ENCODE measurements around the gene CLMP.
"Not testable (repeated sequence)": the region's sequence is repeated elsewhere in the genome, so short reads cannot be mapped to it uniquely, and the experiment has no call there.

Gene CLMP

DNA sequence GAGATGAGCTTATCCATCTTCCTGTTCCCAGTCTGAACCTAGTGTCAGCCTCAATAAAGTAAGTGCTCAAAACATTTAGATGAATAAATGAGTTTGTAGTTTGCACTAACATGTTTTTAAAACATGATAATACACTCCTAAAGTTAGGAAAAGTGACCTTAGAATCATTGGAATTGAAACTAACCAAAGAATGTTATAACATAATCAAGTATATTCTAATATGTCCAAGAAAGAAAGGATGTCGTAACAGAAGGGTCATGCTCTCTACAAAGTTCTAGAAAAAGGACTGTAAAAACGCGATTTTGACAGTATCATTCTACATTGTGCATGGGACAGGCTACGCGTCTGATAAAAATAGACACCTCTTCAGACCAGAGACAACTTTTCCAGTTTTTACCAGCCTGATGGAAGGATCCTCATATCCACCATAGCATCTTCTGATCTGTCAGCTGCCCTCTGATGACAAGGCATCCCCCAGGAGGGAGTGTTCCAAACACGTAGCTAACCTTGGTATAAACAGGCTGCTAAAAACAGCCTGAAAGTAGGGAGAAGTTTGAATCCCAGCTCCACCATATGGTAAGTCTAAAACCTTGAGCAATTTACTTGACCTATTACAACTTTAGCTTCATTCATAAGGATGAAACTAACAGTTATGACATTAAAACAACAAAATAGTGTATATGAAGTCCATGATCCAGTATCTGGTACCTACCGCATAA is 30.2 kb downstream of the CLMP start:
- no peak for DNase-seq

DNA sequence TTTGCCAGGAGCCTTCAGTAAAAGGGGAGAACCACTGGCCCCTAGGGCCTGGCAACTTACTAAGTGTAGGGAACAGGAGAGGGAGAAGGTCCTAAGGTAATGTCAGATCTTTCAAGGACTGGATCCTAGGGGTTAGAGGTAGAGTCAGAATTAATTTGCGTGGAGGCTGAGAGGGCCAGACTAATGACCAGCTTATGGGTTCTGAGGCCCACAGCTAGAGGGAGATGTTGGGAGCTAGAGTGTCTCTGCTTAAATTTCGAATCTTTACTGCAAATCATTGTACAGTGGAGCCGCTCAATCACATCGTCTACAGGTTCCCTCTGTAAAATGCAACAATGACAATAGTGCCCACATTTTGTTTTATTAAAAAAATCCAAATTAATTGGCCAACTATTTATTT is 31.4 kb downstream of the CLMP start:
- no peak for DNase-seq

DNA sequence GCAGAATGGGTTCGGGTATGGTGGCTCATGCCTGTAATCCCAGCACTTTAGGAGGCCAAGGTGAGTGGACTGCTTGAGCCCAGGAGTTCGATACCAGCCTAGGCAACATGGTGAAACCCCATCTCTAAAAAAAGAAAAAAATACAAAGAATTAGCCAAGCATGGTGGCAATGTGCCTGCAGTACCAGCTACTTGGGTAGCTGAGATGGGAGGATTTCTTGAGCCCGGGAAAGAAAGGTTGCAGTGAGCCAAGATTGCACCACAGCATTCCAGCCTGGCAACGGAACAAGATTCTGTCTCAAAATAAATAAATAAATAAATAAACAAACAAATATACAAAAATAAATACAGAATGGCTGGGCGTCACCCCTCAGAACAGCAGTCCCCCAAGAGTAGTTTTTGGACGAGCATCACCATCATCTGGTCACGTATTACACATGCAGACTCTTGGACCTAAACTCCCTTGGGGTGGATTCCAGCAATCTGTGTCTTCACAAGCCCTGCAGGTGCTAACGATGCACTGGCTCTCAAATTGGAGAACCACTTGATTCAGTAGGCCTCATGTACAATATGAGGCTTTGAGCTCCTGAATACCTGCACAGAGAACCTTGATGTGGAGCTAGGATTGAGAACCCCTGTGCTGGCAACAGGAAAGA is 33.5 kb downstream of the CLMP start:
- no peak for DNase-seq

DNA sequence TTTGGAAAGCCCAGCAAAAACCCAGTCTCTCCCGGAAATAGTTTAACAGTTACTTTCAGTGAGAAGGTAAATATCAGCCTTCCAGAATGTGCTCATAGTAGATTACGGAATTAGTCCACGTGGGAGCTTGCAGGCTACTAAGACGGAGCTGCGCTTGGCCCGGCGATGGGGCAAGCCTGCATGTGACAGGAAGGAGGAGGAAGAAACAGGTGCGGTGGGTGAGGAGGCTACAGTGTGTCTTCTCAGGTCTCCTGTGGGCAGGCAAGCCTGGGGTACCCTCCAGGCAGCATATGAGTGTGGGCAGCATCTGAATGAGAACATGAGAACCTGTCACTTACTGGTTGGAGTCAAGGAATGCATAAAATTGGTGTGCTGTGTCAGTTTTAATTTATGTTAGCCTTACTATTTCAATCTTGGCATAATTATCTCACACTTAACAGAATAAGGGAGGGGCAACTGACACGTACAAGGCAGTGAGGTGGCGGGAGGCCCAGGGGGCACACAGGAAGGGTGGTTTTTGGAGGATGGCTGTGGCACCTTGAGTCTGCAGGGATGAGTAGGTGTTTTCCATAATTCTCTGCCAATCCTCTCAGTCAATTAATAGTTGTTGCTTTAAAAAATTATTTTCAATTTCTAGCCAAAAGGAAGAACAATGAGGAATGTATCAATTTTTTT is 35.7 kb downstream of the CLMP start:
- DNase-seq: no peak

DNA sequence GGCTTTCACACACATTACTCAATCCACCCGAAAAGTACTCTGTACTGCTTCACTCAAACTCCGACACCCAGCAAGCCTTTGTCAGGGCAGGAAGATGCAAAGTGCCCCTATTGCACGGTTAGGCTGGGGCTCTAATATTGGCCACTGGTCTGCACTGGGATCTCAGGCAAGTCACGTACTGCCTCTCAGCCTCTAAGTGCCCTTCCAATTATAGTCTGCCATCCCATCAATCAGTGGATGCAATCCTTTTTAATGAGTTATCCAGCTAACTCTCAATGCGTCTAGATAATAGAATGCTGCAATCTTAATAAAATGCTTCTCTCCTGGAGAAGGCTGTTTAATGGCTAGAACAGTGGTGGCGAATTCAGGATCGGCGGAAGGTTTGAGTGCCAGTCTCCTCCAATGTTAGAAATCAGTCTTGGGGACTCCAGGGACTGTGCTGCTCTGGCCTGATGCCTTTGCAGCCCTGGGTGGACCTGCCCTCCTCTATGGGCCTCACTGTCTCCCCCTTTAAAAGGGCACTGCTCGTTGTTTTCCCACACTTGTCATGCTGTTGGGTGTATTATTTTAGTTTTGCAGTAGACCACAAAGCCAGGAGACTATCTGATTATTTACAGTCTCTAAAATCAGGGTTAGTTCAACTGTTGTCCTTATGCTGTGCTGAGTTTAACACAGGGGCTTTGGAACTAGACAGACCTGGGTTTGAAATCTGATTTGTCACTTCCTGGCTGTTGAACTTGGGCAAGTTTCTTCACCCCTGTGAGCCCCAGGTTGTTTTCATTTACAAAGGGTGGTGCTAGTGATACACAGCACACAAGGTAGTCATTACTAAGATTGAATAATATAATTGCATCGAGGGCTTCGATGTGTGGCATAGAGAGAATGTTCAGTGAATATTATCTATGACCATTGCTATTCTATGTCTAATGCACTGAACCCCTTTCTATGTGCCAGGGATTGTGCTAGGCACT is 36.7 kb downstream of the CLMP start:
- DNase-seq: peak; percentile 56

DNA sequence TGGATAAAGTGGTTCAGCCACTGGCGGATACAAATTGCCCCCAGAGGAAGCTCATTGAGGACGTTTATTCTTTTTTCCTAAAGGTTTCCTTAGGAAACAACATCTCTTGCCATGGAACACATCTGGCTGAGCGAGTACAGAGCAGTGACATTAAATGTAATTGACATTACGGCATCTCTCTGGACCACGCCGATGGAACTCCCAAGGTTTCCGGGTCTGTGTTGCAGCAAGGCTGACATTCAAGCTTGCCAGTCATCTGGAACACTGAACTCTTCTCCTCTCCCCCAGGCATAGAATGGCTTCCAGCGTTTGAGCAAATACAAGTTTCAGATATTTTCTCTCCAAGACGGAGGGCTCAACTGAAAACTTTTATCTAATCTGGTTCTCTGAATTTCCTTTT is 42.1 kb downstream of the CLMP start:
- no peak for DNase-seq

DNA sequence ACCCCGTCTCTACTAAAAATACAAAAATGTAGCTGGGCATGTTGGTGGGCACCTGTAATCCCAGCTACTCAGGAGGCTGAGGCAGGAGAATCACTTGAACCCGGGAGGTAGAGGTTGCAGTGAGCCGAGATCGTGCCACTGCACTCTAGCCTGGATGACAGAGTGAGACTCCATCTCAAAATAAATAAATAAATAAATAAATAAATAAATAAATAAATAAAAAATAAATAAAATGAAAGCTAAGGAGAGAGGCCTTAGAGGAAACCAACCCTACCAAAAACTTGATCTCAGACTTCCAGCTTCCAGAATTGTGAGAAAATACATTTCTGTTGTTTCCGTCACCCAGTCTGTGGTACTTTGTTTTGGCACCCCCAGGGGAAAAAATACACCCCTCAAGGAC is 42.7 kb downstream of the CLMP start:
- not testable (repeated sequence) for DNase-seq

DNA sequence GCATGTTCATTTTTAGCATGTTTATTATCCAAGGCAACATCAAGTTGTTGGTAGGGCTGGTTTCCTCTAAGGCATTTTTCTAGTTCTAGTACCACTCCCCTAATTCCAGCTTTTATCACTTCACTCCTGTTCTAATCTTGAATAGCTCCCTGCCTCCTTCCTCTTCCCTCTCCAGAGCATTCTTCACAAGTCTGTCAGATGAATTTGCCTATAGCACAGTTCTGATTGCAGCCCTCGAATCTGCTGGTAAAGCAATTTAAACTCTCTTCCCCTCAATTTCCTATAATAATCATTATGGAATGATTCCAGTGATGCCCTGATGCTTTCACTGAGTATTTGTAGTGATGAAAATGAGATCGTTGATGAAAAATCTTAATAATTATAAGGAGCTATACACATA is 43.3 kb downstream of the CLMP start:
- DNase-seq: no peak

DNA sequence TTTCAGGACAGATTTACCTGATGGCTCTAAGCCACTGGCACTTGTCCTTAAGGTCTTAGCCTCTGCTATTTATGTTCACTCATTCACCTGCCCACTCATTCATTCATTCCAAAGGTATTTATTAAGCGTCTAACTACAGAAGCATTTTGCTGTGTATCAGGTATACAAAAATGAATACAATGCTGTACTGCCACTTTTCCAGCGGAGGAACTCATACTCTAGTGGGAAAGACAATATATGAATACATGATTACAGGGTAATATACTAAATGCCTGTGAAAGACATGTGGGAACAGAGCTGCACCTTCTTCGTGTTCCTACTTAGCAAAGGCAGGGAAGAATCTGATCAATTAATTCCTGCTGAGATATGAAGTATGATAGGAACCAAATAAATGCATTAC is 43.7 kb downstream of the CLMP start:
- DNase-seq: no peak

DNA sequence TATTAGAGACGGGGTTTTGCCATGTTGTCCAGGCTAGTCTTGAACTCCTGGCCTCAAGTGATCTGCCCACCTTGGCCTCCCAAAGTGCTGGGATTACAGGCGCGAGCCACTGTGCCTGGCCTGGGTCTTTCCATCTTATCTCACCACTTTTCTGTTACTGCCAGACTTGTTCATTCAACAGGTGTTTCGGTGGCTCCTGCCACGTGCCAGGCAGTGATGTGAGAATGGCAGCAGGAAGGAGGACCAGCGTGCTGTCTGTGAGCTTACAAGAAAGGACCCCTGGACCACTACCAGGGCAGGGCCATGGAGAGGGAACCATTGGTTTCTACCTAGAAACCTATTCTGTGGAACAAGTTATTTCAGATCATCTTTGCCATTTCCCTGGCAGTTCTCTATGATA is 44.2 kb downstream of the CLMP start:
- DNase-seq: no peak

DNA sequence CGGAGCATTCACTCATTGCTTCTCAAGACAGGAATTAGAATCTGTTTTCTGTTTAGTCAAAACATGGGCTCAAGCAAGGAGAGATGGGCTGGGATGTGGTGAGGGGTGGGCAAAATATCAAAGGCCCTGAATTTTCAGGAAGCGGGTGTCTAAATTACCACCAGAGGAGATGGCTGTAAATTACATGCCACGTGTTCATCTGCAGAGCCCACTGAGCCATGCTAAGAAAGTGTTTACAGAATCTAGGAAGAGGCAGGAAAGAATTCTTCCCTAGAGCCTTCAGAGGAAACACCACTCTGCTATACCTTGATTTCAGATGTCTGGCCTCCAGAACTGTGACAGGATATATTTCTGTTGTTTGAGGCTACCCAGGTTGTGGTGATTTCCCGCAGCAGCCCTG is 46.1 kb downstream of the CLMP start:
- DNase-seq: no peak

DNA sequence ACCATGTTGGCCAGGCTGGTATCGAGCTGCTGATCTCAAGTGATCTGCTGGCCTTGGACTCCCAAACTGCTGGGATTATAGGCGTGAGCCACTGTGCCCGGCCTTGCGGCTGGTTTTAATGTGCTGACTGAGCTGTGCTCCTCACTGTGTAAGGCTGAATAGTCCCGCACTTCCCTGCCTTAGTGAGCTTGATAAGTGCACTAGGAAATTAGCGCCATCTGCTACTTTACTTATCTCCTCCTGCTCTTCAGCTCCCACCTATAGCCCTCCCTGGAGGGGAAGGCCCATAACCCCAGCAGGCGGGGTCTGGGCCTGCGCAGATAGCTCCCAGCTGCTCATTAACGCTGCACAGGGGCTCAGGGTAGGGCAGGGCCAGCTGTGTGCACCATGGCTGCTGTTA is 49.4 kb downstream of the CLMP start:
- no peak for DNase-seq

DNA sequence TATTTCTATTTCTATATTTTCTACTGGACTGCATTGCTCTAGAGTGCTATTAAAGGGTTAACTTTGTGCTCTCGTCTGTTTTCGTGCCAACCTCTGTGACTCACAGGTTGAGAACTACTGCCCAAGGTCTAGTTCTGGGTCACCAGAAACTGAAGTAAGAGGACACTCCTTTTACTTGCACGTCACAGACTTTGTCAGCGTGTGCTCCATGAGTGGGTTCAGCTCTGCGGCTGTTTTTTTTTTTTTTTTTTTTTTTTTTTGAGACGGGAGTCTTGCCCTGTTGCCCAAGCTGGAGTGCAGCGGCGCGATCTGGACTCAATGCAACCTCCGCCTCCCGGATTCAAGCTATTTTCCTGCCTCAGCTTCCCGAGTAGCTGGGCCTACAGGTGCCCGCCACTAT is 49.8 kb downstream of the CLMP start:
- DNase-seq: no peak

DNA sequence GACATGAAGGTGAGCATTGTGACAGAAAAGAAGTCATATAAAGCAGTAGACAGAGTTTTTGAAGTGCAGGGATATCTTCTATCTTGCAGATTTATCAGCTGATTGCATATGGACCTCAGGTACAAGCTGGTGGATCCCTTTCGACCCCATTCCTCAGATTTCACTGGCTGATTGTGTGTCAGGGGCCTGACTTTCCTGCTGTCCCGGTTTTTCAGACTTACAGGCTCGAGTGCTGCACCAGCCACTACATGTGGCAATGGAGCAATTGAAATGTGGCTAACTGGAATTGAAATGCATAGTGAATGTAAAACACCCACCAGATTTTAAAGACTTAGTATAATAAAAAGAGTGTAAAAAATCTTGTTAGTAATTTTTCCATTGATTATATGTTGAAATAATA is 50.3 kb downstream of the CLMP start:
- DNase-seq: no peak

DNA sequence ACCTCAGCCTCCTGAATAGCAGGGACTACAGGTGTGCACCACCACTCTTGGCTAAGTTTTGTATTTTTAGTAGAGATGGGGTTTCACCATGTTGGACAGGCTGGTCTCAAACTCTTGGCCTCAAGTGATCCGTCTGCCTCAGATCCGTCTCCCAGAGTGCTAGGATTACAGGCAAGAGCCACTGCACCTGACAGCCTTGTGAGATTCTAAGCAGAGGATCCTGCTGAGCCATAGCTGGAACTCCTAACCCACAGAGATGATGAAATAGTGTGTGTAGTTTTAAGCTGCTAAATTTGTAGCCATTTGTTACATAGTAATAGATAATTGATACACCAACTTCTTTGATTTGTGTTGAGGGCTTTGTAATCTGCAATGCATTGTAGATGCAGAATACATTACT is 51.1 kb downstream of the CLMP start:
- no peak for DNase-seq

DNA sequence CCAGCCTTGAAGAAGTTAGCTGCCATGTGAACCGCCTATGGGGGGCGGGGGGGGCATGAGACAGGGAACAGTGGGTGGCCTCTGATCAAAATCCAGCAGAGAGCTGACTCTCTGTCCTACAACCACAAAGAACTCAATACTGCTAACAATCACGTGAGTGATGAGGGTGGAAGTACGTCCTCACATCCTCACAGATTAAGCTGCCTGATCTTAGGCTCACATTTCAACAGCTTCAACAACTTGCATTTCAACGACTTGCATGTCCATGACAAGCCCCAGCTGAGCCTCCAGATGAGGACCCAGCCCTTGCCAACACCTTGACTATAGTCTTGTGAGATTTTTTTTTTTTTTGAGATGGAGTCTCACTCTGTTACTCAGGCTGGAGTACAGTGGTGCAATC is 51.6 kb downstream of the CLMP start:
- no peak for DNase-seq

DNA sequence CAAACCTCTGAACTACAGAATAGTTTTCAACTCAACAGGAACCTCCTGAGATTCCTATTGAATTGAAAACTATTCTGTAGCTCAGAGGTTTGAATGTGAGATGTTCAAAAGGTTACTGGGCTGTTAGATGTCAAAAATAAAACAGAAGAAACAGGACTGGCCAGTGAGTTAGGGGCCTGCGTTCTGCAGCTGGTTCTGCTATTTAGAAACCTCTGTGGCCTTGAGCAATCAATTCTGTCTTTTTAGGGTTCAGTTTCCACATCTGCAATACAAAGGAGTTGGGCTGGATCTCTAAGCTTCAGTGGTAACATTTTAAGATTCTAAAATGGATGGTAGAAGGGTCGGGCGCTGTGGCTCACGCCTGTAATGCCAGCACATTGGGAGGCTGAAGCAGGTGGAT is 55.8 kb downstream of the CLMP start:
- DNase-seq: no peak

DNA sequence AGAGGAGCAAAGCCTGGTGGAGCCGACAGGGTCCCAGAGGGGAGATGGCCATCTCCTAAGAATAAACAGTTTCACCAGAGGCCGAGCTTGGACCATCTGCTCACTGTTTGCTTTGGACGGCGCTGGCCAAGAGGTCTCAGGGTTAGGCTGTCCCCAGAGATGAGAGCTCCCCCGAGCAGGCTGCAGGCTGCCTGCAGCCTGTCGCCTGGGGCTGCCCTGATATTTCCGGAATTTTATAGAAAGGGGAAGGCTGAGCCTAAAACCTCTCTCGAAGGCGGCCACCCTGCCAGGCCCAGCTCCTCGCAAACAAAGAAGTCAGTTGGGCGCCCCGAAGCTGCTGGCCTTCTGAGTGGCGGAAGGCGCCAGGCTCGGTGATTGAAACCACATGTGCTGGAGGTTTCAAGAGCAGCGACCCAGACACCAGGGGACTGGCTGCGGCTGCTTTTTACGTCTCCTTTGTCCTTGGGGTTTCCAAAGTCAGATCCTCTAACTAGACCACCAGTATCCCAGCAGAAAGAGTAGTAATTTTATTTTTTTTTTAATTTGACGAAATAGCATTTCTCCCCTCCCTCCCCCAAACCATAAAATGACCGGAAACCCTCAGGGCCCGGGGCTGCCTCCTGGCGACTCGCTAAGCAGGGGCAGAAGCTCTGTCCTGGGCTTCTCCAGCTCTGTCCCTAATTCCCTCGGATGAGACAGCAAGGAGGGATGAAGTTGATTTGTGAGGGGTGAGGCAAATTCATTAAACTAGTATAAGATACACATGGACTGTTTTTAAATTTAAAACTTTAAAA is 57.4 kb downstream of the CLMP start:
- no peak for DNase-seq

DNA sequence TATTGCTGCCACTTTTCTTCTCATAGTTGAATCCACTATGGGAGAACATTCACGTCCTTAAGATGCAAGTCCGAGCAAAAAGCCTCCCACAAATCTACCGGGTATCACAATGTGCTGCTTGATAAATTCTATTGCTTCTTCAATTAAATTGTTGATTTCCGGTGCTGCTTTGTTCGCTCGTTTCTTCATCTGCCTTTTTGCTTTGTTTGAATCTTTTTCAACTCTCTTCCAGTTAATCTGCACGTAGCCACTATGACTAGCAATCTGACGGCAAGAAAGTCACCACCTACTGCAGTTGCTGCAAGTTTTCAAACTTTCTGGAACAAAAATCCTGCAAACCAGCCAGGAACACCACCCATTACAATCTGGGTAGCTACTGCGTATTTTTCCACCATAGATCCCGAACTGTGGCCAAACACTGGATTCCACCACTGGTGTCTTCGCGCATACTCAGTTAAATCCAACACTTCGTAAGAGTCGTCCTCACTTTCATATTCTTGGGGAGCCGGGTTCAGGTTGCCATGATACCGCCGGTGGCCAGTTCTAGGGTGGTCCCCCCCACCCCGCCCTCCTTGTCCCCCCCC is 59.1 kb downstream of the CLMP start:
- DNase-seq: no peak

DNA sequence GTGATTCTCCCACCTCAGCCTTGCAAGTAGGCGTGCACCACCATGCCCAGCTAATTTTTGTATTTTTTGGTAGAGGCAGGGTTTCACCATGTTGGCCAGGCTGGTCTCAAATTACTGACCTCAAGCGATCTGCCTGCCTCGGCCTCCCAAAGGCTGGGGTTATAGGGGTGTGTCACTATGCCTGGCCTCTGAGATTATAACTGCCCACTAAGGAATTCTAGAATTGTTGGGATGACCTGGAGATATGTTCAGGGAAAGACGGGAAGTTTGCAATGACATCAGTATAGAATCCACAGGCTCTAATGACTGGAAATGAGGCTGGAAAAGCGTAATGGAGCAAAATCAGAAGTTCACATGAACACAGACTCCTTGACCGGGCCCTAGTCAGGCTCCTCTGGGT is 62.2 kb downstream of the CLMP start:
- DNase-seq: no peak

DNA sequence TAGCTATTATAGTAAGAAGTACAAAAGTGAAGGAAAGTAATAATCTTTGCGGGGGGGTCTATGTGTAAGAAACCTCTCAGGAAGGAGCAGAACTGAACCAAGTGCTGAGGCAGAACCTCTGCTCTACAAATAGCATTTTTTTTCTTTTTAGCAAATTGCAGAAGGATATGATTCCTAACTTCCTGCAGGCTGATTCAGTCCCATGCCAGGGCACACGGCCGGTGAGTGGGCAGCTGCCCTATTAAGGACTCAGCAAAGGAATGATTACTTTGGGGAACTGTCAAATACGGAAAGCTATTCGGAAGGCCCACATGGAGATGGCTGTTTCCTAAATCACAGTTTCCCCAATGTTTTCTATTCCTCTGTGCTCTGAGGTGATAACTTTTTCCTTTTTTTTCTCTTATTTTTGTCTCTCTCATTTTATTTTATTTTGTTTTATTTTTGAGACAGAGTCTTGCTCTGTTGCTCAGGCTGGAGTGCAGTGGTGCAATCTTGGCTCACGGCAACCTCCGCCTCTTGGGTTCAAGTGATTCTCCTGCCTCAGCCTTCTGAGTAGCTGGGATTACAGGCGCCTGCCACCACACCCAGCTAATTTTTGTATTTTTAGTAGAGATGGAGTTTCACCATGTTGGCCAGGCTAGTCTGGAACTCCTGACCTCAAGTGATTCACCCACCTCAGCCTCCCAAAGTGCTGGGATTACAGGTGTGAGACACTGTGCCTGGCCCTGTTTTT is 62.8 kb downstream of the CLMP start:
- not testable (repeated sequence) for DNase-seq
